ENCODE data around the gene KCNQ2. TPM values are rescaled to one million over a fixed set of nuclear protein-coding genes. Genes with fewer than 3 reads are reported as not detected.

KCNQ2 gene
- polyA plus RNA-seq, 3 donors = not detected

- WGBS (ENCODE audit: insufficient coverage) = 93% methylated on average over 26 of the region's 27 CpGs
- H3K9me3 Mint-ChIP-seq = peaks cover 0 to 2% (median 0%) of the 10 kb centered on the region in 7 donors
- no peak for TF ChIP-seq CTCF (IDR thresholded peaks at IDR 0.05)
- DNase-seq = no peak
- Histone ChIP-seq H3K4me2 (replicated peaks; ENCODE audit: extremely low read depth, low read length, poor library complexity, severe bottlenecking) (no peak overlapping the region), H3K79me2 (ENCODE audit: insufficient read depth, low read length) (no peaks in the 10 kb centered on the region), H3K9me3 (replicated peaks in 1 of 2; ENCODE audit: control insufficient read depth in 1 of 2, insufficient read depth in 1 of 2, low read length in 2 of 2) (no peaks in the 10 kb centered on the region), H3K4me3 (replicated peaks in 1 of 3; ENCODE audit: low read depth in 2 of 3, low read length in 3 of 3) (no peak overlapping the region), H3K27ac (ENCODE audit: low read depth in 1 of 2, low read length in 2 of 2) (no peak overlapping the region), H3K36me3 (replicated peaks in 1 of 2; ENCODE audit: control insufficient read depth in 1 of 2, insufficient read depth in 2 of 2, low read length in 2 of 2) (no peaks in the 10 kb centered on the region), H4K20me1 (ENCODE audit: insufficient read depth, low read length) (no peaks in the 10 kb centered on the region), H2AFZ (ENCODE audit: insufficient read depth, low read depth, low read length, poor library complexity, severe bottlenecking) (no peak overlapping the region), H3K4me1 (ENCODE audit: control insufficient read depth in 1 of 2, insufficient read depth in 2 of 2, low read length in 2 of 2) (no peaks in the 10 kb centered on the region), H3K27me3 (ENCODE audit: control insufficient read depth in 2 of 2, insufficient read depth in 2 of 2, low read length in 2 of 2) (no peaks in the 10 kb centered on the region), H3K9ac (ENCODE audit: insufficient read depth, low read length, poor library complexity, severe bottlenecking) (no peak overlapping the region)
- H3K4me3 Mint-ChIP-seq = no peak overlapping the region
- H3K4me1 Mint-ChIP-seq = no peaks in the 10 kb centered on the region
- intact Hi-C loops (cut with micrococcal nuclease) = no loop called here
- peaks cover 0 to 9% (median 2%) of the 10 kb centered on the region in 3 donors for H3K27me3 Mint-ChIP-seq (ENCODE audit: low read depth in 3 of 3)
- no peak overlapping the region for H3K27ac Mint-ChIP-seq
- H3K36me3 Mint-ChIP-seq = no peaks in the 10 kb centered on the region
Measured at GRCh38 chr20:63425846-63426485, 46.5 kb downstream of the KCNQ2 start.

DNA sequence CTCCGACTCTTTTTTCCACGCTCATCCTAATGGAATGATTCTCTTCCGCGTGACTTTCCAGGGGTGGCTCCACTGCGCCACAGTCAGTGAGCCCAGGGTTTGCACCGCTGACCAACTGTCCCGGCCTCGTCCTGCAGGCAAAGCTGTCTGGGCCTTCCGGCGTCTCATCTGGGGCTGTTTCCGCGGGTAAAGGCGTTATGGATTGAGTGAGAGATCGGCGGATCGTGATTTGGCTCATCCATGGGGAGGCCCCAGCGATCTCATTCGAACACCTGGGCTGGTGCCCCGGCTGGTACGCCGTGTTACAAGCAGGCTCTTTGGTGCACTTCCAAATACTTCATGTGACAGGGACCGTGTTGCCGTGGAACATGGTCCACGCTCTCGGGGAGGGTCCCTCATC is 47.8 kb downstream of the KCNQ2 start:
- Histone ChIP-seq H4K20me1 (ENCODE audit: insufficient read depth, low read length) (no peaks in the 10 kb centered on the region), H3K79me2 (ENCODE audit: insufficient read depth, low read length) (no peaks in the 10 kb centered on the region), H3K27me3 (ENCODE audit: control insufficient read depth in 2 of 2, insufficient read depth in 2 of 2, low read length in 2 of 2) (no peaks in the 10 kb centered on the region), H3K4me3 (replicated peaks in 1 of 3; ENCODE audit: low read depth in 2 of 3, low read length in 3 of 3) (no peak overlapping the region), H3K9me3 (replicated peaks in 1 of 2; ENCODE audit: control insufficient read depth in 1 of 2, insufficient read depth in 1 of 2, low read length in 2 of 2) (no peaks in the 10 kb centered on the region), H3K4me2 (replicated peaks; ENCODE audit: extremely low read depth, low read length, poor library complexity, severe bottlenecking) (no peak overlapping the region), H3K4me1 (ENCODE audit: control insufficient read depth in 1 of 2, insufficient read depth in 2 of 2, low read length in 2 of 2) (no peaks in the 10 kb centered on the region), H3K9ac (ENCODE audit: insufficient read depth, low read length, poor library complexity, severe bottlenecking) (no peak overlapping the region), H3K27ac (ENCODE audit: low read depth in 1 of 2, low read length in 2 of 2) (no peak overlapping the region), H2AFZ (ENCODE audit: insufficient read depth, low read depth, low read length, poor library complexity, severe bottlenecking) (no peak overlapping the region), H3K36me3 (replicated peaks in 1 of 2; ENCODE audit: control insufficient read depth in 1 of 2, insufficient read depth in 2 of 2, low read length in 2 of 2) (no peaks in the 10 kb centered on the region)
- peaks cover 0 to 2% (median 0%) of the 10 kb centered on the region in 7 donors for H3K9me3 Mint-ChIP-seq
- H3K27me3 Mint-ChIP-seq (ENCODE audit: low read depth in 3 of 3) = peaks cover 3 to 13% (median 5%) of the 10 kb centered on the region in 3 donors
- no peaks in the 10 kb centered on the region for H3K4me1 Mint-ChIP-seq
- no peak overlapping the region for H3K27ac Mint-ChIP-seq
- intact Hi-C loops (cut with micrococcal nuclease) = no loop called here
- 98% methylated on average over 20 of the region's 25 CpGs for WGBS (ENCODE audit: insufficient coverage)
- no peak for TF ChIP-seq CTCF (IDR thresholded peaks at IDR 0.05)
- no peak overlapping the region for H3K4me3 Mint-ChIP-seq
- no peaks in the 10 kb centered on the region for H3K36me3 Mint-ChIP-seq
- no peak for DNase-seq
